Thymus (tissue), 11 donors: ENCODE results near the gene GRAMD4. TPM values are rescaled to one million over a fixed set of nuclear protein-coding genes. Genes with fewer than 3 reads are reported as not detected.

Source experiments
- DNase-seq, 9 donors: peaks; one replicate each; pipeline ENCODE4 v3.0.0-alpha.2; 2013; ENCODE audit warnings: low spot score in 9 of 9, low read depth in 6 of 9, missing footprints in 1 of 9
- H3K27ac ChIP-seq, 2 donors: one replicate each; pipeline ENCODE4 v1.5.1; 2013; ENCODE audit warnings: control low read depth in 1 of 2, low read depth in 1 of 2, low read length in 1 of 2, mild to moderate bottlenecking in 1 of 2, moderate library complexity in 1 of 2
- H3K27me3 ChIP-seq, 2 donors: one replicate each; pipeline ENCODE4 v1.5.1; 2013; ENCODE audit warnings: low read length in 1 of 2; ENCODE audit not compliant: control insufficient read depth in 2 of 2, insufficient read depth in 1 of 2
- H3K36me3 ChIP-seq, 2 donors: one replicate each; pipeline ENCODE4 v1.5.1; 2013; ENCODE audit warnings: low read length in 1 of 2, mild to moderate bottlenecking in 1 of 2, moderate library complexity in 1 of 2; ENCODE audit not compliant: control insufficient read depth in 2 of 2, insufficient read depth in 2 of 2
- H3K4me1 ChIP-seq, 2 donors: one replicate each; pipeline ENCODE4 v1.5.1; 2013; ENCODE audit warnings: low read length in 2 of 2; ENCODE audit not compliant: control insufficient read depth in 2 of 2, insufficient read depth in 2 of 2
- H3K4me3 ChIP-seq, 2 donors: one replicate each; pipeline ENCODE4 v1.5.1; 2013; ENCODE audit warnings: low read length in 2 of 2, control low read depth in 1 of 2, mild to moderate bottlenecking in 1 of 2
- H3K9me3 ChIP-seq, 2 donors: one replicate each; pipeline ENCODE4 v1.5.1; 2013; ENCODE audit warnings: low read length in 1 of 2, mild to moderate bottlenecking in 1 of 2; ENCODE audit not compliant: control insufficient read depth in 2 of 2, insufficient read depth in 1 of 2
- WGBS: extraction: QIAGEN DNeasy Blood & Tissue Kit; methylation state at CpG from one replicate; pipeline ENCODE4 v1.1.7; 2013; 5-methylcytosine and 5-hydroxymethylcytosine counted together
- polyA plus RNA-seq: library from polyadenylated mRNA; stranded (reverse); fragments of 200-250 nt; gene quantifications from one replicate; pipeline ENCODE4 v1.2.3, GENCODE V29; 2013
- total RNA-seq: library from RNA; stranded (reverse); fragments of 120-200 nt; gene quantifications from one replicate; pipeline ENCODE4 v1.2.4, GENCODE V29; 2013
- donor health status: healthy.

GRAMD4 gene
- total and polyA plus RNA-seq, 2 donors = 34.4 to 37.3 TPM

- 32% methylated on average over 10 of the region's 10 CpGs for WGBS
- H3K36me3 ChIP-seq = peaks cover 57% of the 10 kb centered on the region in 2 donors
- H3K27ac ChIP-seq = peak overlapping the region; percentile 14 to 15
- no peaks in the 10 kb centered on the region for H3K27me3 ChIP-seq
- H3K4me1 ChIP-seq = peaks cover 10 to 16% of the 10 kb centered on the region in 2 donors
- no peak overlapping the region for H3K4me3 ChIP-seq
- DNase-seq = peak in 1 of 9 donors; percentile 48
- peaks cover 0 to 1% of the 10 kb centered on the region in 2 donors for H3K9me3 ChIP-seq
These were observed 64.5 kb downstream of the GRAMD4 start for GRCh38 chr22:46684706-46685105.

- WGBS = 73% methylated on average over 33 of the region's 33 CpGs
- DNase-seq = no peak
- Histone ChIP-seq H3K4me1 (peaks cover 10 to 16% of the 10 kb centered on the region in 2 donors), H3K27me3 (no peaks in the 10 kb centered on the region), H3K9me3 (peaks cover 0 to 1% of the 10 kb centered on the region in 2 donors), H3K36me3 (peaks cover 65 to 68% of the 10 kb centered on the region in 2 donors), H3K4me3 (no peak overlapping the region), H3K27ac (no peak overlapping the region)
These were observed 66.2 kb downstream of the GRAMD4 start for GRCh38 chr22:46686221-46687047.

DNA sequence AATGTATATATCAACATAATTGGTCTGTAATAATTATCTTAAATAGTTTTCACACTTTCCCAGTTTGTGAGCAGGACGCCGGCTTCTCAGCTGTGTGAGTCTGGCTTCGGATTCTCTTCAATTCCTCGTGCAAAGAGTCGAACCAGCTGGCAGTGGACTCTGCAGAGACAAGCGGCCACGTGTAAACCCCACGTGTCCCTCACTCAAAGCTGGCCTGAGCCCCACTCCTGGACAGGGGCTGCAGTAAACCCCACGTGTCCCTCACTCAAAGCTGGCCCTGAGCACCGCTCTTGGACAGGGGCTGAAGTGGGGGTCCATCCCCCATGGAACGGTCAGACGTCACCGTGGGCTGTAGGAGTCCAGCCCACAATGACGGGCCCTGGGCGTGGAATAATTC lies 66.9 kb downstream of the GRAMD4 start:
- Histone ChIP-seq H3K27me3 (no peaks in the 10 kb centered on the region), H3K27ac (no peak overlapping the region), H3K36me3 (peaks cover 71 to 74% of the 10 kb centered on the region in 2 donors), H3K4me1 (peaks cover 10 to 16% of the 10 kb centered on the region in 2 donors), H3K4me3 (no peak overlapping the region), H3K9me3 (peaks cover 0 to 1% of the 10 kb centered on the region in 2 donors)
- no peak for DNase-seq
- WGBS = 94% methylated on average over 15 of the region's 15 CpGs

DNA sequence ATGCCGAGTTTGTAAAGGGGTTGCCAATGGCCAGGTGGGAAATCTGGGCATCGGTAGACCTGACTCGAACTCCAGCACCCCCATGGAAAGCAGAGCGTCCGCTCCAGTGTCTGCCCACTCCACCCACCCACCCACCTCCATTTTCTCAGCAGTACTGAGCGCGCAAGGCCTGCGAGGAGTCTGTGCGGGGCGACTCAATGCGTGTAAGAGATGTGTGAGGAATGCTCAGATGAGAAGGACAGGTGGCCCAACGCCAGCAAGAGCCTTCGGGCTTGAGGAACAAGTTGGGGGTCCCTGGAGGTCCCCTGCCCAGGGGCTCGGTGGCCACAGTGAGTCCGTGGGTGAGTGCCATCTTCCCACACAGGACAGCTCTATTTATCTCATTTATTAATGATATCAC lies 67.3 kb downstream of the GRAMD4 start:
- H3K27ac ChIP-seq = no peak overlapping the region
- H3K36me3 ChIP-seq = peaks cover 74 to 75% of the 10 kb centered on the region in 2 donors
- no peak for DNase-seq
- no peak overlapping the region for H3K4me3 ChIP-seq
- 90% methylated on average over 15 of the region's 15 CpGs for WGBS
- peaks cover 10 to 16% of the 10 kb centered on the region in 2 donors for H3K4me1 ChIP-seq
- H3K9me3 ChIP-seq = peaks cover 0 to 1% of the 10 kb centered on the region in 2 donors
- no peaks in the 10 kb centered on the region for H3K27me3 ChIP-seq

- Histone ChIP-seq H3K4me1 (peaks cover 10 to 15% of the 10 kb centered on the region in 2 donors), H3K27me3 (no peaks in the 10 kb centered on the region), H3K36me3 (peaks cover 88 to 89% of the 10 kb centered on the region in 2 donors), H3K9me3 (peaks cover 0 to 1% of the 10 kb centered on the region in 2 donors), H3K27ac (no peak overlapping the region), H3K4me3 (no peak overlapping the region)
- 90% methylated on average over 11 of the region's 11 CpGs for whole genome bisulfite sequencing
- no peak for DNase-seq
These were observed 68.8 kb downstream of the GRAMD4 start for GRCh38 chr22:46688949-46689348.

DNA sequence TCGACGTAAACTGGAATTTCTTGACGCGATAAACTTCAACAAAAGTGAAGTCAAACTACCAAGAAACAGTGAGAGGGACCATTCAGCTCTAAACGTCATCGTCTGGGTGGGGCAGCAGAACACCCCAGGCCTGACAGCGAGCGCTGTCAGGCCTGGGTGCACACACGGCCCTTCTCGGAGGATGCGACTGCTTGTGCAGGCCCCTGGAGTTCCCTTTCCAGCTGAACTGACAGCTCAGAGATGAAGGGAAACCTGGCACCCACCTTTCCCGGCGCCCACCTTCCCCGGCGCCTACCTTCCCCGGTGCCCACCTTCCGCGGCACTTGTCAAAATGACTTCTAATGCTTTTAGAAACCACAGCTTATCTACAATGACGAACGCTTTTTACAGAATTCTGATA lies 70.0 kb downstream of the GRAMD4 start:
- Histone ChIP-seq H3K27ac (no peak overlapping the region), H3K9me3 (peaks cover 0 to 1% of the 10 kb centered on the region in 2 donors), H3K4me3 (no peak overlapping the region), H3K36me3 (peaks cover 89 to 93% of the 10 kb centered on the region in 2 donors), H3K27me3 (no peaks in the 10 kb centered on the region), H3K4me1 (peaks cover 5 to 10% of the 10 kb centered on the region in 2 donors)
- no peak for DNase-seq
- 96% methylated on average over 20 of the region's 20 CpGs for WGBS

GRCh38 chr22:46691571-46691970 lies 71.4 kb downstream of the GRAMD4 start:
- DNase-seq = no peak
- WGBS = 97% methylated on average over 17 of the region's 17 CpGs
- no peak overlapping the region for H3K4me3 ChIP-seq
- no peaks in the 10 kb centered on the region for H3K27me3 ChIP-seq
- no peak overlapping the region for H3K27ac ChIP-seq
- peaks cover 89 to 94% of the 10 kb centered on the region in 2 donors for H3K36me3 ChIP-seq
- H3K4me1 ChIP-seq = peaks cover 0 to under 1% of the 10 kb centered on the region in 2 donors
- no peaks in the 10 kb centered on the region for H3K9me3 ChIP-seq

DNA sequence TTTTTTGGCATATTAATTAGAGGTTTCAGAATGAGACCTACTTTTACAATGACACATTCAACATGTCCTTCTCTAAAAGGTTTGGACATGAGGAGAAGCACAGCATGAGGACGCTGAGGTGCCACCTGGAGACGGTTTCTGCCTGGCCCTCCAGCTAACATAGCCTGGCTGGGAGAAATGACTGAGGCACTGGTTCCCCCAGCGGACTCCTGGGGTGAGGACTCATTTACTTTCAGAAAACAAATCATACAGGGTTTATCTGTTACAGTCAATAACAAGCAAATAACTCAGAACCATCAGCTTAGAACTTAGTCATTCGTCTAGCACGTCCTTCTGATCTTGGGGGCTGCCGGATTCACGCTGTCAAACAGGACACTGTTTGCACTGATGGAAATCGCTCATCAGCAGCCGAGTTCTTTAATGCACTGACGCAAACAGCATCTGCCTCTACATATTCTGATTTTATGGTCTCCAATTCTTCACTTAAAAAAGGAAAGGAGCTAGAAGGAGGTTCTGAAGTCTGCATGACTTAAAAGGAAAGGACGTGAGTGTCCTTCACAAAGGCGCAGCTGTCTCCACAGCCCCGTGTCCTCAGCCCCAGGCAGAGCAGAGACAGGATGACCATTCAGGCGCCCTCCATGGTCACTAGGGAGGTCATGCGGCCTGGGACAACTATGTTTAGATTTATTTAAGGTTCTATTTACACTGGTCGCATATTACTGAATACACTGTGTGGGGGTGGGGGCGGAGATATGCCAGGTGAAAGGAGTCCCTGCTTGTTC lies 73.6 kb downstream of the GRAMD4 start:
- 90% methylated on average over 17 of the region's 17 CpGs for WGBS
- H3K9me3 ChIP-seq = no peaks in the 10 kb centered on the region
- no peaks in the 10 kb centered on the region for H3K27me3 ChIP-seq
- no peak for DNase-seq
- H3K27ac ChIP-seq = no peak overlapping the region
- H3K4me3 ChIP-seq = no peak overlapping the region
- H3K4me1 ChIP-seq = no peaks in the 10 kb centered on the region
- peaks cover 88 to 94% of the 10 kb centered on the region in 2 donors for H3K36me3 ChIP-seq
